HEK293T (cell line): Measurements from ENCODE around the gene LRRC18.

Source experiments
- FOXM1 ChIP-seq: fragments of 450-650 bp; IDR thresholded peaks from 2 replicates; pipeline ENCODE4 v1.6.1; 2017; ENCODE audit warnings: mild to moderate bottlenecking, borderline replicate concordance
- PKNOX1 ChIP-seq: fragments of 450-650 bp; IDR thresholded peaks from 2 replicates; pipeline ENCODE4 v1.6.1; 2016
- TARDBP ChIP-seq: fragments of 450-650 bp; IDR thresholded peaks from 2 replicates; pipeline ENCODE4 v1.6.1; 2016

DNA sequence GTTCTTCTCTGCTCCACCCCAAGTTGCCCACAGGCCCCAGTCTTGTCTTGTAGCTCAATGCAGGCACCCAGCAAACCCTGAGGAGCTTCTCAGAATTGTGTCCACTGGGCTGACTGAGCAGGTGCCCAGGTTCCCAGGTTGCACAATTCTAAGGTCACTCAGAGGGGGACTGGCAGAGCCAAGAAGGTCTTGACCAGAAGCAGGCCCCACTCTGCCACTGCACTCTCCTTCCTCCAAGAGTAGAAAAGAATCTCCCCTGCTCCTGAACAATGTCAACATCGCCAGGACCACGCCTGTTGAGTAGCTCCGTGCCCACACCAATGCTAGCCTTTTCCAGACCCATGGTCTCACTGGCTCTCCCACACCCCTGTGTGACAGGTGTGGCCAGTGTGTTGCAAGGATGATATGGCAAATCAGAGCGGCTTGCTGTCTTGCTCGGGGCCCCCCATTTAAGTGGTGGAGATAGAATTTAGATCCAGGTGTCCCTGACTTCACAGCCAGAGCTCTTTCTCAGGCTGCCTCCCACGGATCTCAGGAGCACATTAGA is 577 bp downstream of the LRRC18 start:
- TF ChIP-seq PKNOX1 (no peak), FOXM1 (no peak), TARDBP (no peak)
